HG03060 (cell line): Measurements from ENCODE around the gene HIPK2.

ENCODE experiments used
- ATAC-seq: cut with Tn5 transposase; IDR thresholded peaks from one replicate; pipeline ENCODE4 v1.9.1; 2021; ENCODE audit warnings: low read depth, moderate number of reproducible peaks; ENCODE audit not compliant: unreplicated experiment

Gene HIPK2

DNA sequence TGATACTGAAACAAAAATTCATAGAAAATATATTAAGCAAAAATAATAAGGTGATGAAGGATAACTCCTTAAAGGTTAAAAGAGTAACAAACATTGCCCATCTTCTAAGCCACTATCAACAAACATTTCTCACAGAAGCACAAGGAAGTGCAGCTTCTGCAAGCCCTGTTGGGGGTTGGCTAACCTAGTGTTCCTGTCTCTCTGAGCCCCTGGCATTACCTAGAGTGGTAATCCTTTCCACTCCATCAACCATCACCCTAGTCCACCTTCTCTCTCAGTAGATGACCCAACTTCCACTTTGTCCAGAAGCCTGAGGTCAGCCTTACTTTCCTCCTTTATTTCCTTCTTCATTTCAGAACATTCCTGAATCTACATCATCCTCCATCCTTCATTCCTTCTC, 59.7 kb downstream of the HIPK2 start:
- ATAC-seq = no peak

DNA sequence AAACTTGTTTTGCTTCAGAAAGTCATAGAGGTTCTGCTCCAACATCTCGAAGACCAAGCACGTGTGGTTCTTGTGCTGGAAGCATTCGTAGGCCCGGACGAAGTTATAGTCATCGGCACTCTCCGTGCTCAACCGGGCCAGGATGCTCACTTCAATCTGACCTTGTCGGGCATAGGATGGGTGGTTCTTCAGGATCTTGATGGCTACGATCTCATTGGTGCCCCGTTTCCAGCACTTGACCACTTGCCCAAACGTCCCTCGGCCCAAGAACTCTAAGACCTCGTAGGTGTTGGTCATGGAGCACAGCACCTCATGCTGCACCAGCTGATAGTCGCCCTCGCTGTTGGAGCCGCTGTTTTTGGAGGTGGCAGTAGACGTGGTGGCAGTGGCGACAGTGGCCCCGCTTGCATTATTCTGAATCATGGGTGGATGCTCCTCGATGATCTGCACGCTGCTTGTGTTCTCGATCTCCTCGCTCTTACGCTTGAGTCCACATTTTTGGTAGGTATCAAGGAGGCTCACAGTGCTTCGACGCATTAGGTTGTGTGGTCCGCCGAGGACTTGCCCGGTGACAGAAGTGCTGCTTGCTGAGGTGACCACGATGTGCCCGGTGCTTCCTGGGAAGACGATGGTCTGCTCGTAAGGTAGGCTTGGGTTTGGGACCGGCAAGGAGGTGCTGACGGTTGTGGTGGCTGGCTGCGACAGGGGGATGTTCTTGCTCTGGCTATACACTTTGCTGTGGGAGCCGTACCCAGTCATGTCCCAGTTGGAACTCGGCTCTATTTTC, 61.4 kb downstream of the HIPK2 start:
- no peak for ATAC-seq

DNA sequence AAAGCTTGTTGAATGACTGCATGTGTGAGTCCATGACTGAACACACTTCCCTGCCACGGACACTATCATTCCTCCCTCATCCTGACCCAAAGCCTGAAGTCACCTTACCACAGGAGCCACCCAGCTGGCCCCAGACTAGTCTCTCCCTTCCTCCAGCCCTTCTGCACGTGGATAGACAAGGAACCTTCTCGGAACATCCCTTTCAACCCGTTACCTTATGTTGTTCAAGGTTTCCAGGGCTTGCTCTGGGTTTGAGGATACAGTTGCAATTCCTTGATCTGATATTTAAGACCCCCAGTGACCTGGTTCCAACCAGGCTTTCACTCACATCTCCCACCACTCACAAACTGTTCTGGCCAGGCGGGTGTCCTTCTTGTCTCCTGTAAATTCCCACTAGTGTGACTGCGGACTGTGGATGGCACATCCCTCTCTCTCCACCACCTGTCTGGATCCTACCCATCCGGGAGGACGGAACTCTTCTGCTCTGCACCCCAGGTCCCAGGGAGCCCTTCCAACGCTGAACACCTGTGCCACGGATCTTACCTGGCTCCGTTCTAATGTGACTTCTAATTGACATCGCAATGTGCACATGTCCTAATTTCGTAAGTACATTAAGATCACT, 62.5 kb downstream of the HIPK2 start:
- ATAC-seq = no peak

DNA sequence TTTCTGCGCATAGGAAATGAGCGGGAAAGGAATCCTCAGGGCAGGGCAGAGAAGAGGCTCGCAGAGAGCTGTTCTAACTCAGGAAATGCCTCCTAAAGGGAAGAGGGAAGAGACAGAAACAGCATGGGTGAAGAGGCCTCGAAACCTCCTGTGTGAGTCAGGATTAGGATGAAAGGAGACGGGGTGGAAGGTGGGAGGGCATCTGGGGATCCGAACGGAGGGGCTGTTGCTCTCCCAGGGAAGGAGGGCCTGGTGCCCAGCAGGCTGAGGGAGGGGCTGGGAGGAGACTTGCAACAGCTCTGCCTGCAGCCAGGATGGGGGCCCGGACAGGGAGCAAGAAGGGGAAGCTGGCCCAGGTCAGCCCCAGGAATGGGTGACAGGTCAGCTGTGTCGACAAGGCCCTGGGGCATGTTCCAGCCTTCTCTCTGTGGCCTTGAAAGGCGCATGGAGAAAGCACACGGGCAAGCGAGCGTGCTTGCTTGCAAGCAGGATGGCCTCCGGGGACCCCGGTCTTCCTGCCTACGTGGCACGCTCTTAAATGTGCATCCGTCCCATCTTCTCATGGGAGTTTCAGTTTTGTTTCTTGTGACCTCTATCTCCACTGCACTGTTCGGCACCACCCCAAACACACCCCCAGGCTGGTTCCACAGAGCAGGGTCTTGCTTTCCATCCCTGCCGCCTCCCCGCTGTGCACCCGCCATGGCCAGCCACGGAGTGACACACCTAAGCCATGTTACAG, 63.5 kb downstream of the HIPK2 start:
- ATAC-seq = peak; percentile 93

DNA sequence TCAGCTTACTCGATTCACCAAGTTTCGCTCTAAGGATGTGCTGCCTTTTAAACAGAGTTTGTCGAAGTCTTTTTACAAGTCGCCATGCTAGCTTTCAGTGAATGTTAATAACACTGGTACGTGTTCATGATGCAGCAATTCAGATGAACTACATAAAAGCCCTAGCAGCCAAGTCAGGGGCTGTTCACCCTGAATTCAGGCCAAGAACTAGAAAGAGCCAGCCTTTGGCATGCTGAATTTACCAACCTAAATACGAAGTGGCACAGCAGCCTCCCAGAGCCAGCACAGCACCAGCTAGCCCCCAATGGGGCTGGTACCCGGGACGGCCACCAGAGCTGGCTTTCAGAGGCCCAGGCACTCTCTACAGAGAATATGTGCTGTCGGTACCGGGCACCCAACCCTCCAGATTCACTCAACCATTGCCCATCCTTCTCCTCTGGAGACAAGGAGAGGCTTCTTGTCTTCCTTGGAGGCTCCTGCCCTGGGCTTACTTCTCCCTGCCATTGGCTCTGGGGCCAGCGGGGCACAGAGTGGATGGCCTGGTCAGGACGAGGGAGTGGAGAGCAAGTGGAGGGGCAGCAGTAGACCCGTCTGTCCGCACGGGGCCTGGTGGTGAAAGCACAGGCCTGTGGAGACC, 64.2 kb downstream of the HIPK2 start:
- ATAC-seq = no peak

DNA sequence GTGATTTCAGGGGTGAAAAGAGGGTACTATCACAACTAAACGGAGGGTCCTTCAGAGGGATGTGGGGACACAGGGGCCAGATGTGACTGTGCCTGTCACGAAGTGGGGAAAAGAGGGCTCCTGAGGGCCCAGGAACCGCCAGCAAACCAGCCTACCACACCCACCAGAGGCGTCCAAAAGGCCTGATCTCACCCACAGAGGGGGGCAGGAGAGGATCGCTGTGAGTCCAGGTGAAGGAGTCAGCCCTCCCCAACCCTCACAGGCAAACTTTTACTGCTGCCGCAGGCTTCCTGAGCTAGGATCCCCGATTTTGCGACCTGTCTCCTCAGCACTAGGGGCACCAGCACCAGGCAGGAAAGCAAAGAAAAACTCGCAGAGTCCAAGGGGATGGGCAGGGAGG, 64.7 kb downstream of the HIPK2 start:
- ATAC-seq = no peak

DNA sequence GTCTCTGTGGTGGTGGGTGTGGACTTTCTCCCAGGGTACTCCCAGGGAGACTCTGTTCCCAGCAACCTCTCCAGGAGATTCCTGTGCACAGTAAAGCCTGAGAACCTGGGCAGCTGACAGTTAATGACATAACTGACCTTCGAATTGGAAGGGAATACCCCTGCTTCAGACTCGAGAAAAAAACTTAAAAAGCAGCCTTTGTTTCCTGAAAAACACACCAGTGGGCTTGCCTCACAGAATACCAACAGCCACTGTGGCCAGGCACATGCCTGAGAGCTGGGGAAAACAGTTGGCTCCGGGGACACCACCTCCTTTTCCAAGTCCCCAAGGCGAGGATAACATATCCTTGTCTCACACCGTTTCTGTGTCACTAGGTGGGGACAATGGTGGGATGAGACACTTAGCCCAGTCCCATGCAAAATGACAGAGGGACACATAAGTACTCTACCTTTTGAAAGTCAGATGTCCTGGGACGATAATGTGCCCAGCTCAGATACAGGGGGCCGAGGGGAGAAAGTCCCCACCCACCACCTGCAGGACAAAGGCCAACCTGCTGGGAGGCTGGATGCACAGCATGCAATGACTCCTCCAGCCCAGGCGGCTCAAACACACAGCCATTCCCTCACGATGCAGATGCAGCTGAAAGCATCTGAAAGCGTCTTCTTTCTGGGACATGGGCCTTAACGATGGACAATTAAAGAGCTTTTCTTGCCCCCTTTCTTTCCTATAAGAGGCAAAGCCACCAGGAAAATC, 65.6 kb downstream of the HIPK2 start:
- ATAC-seq = no peak

DNA sequence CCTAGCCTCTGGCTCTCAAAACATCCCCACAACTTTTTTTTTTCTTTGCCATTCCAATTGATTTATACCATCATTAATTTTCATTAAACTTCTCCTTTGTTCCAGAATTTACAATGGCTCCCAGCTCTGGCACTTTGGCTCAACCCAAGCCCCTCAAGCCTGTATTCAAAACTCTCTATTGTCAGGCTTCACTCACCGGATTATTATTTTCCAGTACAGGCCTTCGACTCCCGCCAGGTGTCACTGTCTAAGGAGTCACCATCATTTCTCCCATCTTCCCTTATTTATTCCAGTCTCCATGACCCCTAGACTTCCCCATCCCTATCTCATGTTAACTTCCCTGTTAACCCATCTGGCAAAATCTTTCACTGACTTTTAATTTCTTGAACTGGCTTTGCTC, 67.8 kb downstream of the HIPK2 start:
- ATAC-seq = no peak

DNA sequence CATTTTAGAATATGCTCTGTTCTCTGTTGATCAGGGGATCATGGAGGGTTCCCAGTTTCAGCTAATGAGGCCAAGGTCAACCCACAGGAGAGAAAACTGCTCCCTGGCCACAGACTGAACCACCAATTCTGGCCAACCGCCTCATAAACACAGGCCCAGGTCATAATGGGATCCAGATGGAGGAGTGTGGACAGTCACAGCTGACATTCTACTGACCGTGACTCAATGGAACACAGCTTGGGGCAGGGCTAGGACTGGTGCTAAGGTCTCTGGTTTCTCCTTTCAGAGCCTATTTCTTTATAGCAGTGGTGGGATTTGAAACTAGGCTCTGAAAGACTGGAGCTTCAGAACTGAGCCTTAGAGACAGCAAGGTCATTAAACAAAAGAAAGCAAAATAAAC, 68.3 kb downstream of the HIPK2 start:
- ATAC-seq = no peak

DNA sequence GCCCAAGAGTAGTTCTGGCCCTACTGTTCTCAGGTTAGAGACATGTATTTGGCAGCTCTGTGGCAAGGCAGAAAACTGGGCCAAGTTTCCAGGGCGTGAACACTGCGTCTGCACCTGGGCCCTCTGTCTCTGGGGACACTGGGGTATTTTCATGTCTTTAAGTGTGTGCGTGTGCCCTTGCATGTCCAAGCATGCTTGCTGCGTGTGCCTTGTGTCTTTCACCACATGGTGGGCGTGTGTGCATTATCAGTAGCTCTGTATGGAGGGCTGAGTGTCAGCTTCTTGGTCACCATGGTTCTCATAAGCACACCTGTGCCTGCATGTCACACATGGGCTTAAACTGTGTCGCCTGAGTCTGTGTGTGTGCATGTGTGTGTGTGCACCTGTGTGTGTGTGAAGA, 69.3 kb downstream of the HIPK2 start:
- ATAC-seq = peak; percentile 81

DNA sequence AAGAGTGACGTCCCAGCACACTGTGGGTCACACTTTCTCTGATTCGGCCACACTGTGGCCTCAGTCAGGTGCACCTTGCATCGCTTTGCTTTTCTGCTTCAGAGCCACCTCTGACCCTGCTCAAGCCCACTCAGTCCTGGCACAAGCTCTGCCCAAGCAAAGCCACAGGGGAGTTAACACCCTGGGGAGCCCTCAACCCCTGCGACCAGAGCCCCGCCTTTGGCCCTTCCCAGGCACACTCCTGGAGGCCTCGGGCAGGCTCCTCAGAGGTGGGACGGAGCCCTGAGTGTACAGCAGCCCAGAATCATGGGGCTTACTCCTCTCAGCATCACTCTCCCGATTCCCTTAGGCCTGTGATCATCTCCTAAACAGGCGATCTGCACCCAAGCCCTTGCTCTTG, 71.0 kb downstream of the HIPK2 start:
- ATAC-seq = no peak

DNA sequence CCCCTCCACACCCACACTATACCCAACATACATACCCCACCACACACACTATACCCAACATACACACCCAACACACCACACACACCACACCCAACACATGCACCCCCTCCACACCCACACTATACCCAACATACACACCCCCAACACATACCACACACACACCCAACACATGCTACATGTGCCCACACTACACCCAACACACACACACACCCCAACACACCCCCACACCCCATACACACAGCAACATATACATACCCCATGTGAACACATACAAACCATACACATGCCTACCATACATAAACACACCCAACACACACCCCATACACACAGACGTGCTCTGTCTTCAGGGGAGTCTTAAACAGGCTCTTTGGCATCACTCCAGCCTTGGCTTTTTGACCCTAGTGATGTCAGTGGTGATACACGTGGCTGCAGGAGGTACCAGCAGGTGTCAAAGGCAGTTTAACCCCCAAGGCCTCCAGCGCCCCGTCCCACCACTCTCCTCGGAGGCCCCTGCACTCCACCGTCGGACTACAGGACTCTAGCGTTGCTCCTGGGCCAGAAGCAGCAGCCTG, 73.4 kb downstream of the HIPK2 start:
- no peak for ATAC-seq

DNA sequence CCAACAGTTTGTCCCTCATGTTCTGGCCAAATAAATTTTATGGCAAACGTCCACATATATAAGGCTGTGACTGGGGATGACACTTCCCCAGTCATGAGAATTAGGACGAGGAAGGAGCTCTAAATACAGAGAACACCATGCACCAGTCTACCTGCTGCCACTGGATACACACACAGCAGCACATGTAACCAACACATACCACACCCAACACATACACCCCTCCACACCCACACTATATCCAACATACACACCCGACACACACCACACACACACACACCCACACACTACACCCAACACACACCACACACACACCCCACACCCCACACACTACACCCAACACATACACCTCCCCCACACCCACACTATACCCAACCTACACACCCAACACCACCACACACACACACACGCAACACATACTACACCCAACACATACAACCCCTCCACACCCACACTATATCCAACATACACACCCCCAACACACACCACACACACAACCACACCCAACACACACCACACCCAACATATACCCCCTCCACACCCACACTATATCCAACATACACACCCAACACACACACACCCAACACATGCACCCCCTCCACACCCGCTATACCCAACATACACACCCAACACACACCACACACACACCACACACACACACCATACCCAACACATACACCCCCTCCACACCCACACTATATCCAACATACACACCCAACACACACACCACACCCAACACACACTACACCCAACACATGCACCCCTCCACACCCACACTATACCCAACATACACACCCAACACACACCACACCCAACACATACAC, 74.1 kb downstream of the HIPK2 start:
- ATAC-seq = no peak

DNA sequence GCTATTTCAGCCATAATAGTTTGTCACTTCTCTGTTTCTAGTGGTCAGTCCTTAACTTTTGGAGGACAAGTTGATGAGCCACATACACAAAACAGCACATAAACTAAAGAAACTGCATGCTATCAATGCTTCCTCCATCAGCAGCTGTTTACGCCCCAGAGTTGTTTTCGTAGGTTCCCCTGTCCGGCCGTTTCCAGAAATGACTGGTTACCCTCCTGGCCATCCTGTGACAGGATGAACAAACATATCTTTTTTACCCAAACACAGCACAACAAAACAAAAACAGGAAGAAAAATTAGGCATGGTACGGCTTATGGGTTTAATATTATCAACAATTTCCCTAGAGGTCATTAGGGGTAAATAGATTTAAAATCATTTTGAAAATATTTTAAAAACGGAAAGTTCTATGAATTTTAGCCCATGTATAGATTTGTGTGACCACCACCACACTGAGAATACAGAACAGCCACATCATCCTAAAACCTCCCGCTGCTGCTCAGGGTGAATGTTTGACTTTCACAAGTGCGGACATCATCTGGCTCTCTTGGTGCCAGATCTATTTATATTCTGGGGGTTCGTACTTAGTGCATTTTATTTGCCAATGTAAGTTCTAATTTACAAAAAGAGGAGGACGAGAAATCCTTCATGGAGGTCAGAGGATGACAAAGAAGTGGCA, 74.8 kb downstream of the HIPK2 start:
- ATAC-seq = peak; percentile 49

DNA sequence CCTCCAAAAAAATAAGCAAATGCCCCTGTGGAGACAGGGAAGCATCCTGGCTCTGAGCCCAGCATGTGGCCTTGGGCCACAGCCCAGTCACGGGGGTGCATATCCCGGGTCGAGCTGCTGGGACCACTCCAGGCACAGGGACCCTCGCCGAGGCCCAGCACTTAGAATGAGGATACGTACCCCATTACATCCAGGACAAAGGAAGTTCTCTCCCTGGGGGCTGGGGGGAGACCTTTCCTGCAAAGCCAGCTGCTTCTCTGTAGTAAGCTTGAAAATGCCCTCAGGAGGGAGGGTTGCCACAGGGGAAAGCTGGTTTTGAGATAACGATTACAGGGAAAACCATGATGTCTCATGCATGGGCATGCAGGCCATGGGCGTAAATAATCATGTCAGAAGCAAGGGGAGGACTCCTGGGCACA, 75.5 kb downstream of the HIPK2 start:
- ATAC-seq = no peak

DNA sequence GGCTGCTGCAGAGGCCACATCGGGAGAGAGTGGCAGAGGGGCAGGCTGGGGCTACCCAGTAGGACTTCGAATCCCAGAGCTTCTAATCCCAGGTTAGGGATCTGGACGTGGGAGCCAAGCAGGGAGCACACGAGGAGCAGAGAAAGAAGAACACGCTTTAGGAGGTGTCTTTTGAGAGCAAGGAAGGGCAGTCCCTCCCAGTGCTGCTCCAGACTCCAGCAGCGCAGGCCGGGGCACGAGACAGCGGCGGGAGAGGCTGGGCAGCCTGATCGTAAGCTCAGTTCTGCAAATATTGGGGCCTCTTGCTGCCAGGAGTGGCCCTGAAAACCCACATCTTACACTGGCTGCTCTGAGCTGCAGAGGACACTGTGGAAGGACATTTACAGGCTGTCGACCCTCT, 75.9 kb downstream of the HIPK2 start:
- no peak for ATAC-seq

DNA sequence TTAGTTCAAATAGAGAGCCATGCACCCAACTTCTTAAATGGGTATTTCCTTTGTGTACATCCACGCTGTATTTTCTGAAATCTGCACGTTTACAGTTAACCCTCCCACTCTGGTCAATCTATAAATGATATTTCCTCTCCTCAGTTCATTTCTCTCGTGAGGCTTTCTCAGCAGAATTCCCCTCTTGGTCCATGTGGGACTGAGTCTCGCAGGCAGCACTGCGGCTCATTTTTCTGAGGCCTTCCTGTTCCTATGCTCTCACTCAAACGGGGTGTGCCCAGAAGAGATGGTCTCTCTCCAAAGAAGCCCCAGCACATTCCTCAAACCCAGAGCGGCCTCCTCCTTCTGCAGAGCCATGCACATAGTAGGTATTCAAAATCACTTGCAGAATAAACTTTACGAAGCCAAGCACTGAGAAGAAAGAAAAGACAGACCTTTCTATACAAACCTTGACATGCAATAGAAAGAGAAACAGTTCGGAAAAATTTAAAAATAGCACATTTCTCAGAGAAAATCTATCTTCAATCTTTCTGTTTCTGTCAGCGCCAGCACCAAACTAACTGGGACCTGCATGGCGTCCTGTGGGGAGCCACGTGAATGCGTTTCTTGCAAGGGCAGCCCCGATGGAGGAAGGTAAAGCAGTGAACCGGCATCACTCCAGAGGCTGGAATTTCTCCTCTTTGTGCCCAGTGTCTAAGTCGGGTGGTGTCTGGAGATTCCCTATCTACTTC, 77.1 kb downstream of the HIPK2 start:
- no peak for ATAC-seq
